ENCODE measurements around the gene IFT122. TPM values are rescaled to one million over a fixed set of nuclear protein-coding genes. Genes with fewer than 3 reads are reported as not detected.

The IFT122 gene
- total RNA-seq, 2 donors from 2014 or later, result 15.6 to 31.5 TPM

DNA sequence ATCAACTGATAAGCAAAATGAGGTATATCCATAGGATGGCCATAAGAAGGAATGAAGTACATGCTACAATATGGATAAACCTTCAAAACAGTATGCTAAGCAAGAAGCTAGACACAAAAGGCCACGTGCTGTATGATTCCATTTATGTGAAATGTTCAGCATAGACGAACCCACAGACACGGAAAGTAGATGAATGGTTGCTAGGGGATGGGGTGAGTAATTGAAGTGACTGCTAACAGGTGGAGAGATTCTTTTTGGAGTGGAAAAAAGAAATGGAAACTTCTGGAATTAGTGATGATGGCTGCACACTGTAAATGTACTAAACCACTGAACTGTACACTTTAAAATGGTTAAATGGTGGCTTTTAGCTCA, 11.0 kb upstream of the IFT122 start:
- Histone ChIP-seq H3K9me3 (no peaks in the 10 kb centered on the region), H3K4me3 (peak overlapping the region; percentile 35), H3K27me3 (no peaks in the 10 kb centered on the region), H3K27ac (peak overlapping the region; percentile 18), H3K9ac (ENCODE audit: low read depth in 2 of 2, low read length in 2 of 2) (no peak overlapping the region), H3K36me3 (no peaks in the 10 kb centered on the region), H3K4me1 (no peaks in the 10 kb centered on the region)
- DNase-seq, result no peak
- TF ChIP-seq, protein P1, sequence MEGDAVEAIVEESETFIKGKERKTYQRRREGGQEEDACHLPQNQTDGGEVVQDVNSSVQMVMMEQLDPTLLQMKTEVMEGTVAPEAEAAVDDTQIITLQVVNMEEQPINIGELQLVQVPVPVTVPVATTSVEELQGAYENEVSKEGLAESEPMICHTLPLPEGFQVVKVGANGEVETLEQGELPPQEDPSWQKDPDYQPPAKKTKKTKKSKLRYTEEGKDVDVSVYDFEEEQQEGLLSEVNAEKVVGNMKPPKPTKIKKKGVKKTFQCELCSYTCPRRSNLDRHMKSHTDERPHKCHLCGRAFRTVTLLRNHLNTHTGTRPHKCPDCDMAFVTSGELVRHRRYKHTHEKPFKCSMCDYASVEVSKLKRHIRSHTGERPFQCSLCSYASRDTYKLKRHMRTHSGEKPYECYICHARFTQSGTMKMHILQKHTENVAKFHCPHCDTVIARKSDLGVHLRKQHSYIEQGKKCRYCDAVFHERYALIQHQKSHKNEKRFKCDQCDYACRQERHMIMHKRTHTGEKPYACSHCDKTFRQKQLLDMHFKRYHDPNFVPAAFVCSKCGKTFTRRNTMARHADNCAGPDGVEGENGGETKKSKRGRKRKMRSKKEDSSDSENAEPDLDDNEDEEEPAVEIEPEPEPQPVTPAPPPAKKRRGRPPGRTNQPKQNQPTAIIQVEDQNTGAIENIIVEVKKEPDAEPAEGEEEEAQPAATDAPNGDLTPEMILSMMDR (IDR thresholded peaks at IDR 0.05), result no peak
- intact Hi-C loops (cut with DNase I), result no loop called here

- Histone ChIP-seq H3K9me3 (no peaks in the 10 kb centered on the region), H3K4me1 (no peaks in the 10 kb centered on the region), H3K27me3 (no peaks in the 10 kb centered on the region), H3K27ac (no peak overlapping the region), H3K9ac (ENCODE audit: low read depth in 2 of 2, low read length in 2 of 2) (no peak overlapping the region), H3K4me3 (no peak overlapping the region), H3K36me3 (no peaks in the 10 kb centered on the region)
- DNase-seq, result no peak
- TF ChIP-seq, protein P1 (IDR thresholded peaks at IDR 0.05), result no peak
- intact Hi-C loops (cut with DNase I), result no loop called here
Measured at GRCh38 chr3:129429602-129430001, 10.4 kb upstream of the IFT122 start.

DNA sequence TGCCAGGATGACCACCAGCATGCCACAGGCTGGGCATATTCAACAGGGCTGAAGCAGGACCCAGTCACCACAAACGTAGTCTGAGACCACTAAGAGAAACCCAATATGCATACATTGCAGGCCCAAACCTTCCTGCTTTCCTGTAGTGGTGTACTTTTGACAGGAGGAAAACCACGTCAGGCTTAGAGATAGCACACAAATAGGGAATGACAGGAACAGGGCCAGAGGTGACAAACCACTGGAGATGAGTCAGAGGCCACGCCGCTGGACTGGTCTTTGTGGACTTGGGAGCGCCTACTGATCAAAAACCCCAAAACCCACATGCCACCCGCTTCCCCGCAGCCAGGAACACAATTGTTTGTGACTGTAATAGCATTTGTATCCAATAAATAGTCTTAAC, 8.0 kb upstream of the IFT122 start:
- no peaks in the 10 kb centered on the region for H3K36me3 ChIP-seq
- H3K4me3 ChIP-seq, result no peak overlapping the region
- H3K27ac ChIP-seq, result no peak overlapping the region
- intact Hi-C loops (cut with DNase I), result no loop called here
- no peak for DNase-seq
- no peaks in the 10 kb centered on the region for H3K4me1 ChIP-seq
- no peaks in the 10 kb centered on the region for H3K9me3 ChIP-seq
- TF ChIP-seq, protein P1 (IDR thresholded peaks at IDR 0.05), result no peak
- H3K27me3 ChIP-seq, result no peaks in the 10 kb centered on the region
- H3K9ac ChIP-seq (ENCODE audit: low read depth in 2 of 2, low read length in 2 of 2), result no peak overlapping the region

- Histone ChIP-seq H3K9me3 (no peaks in the 10 kb centered on the region), H3K27ac (no peak overlapping the region), H3K4me1 (no peaks in the 10 kb centered on the region), H3K4me3 (no peak overlapping the region), H3K9ac (ENCODE audit: low read depth in 2 of 2, low read length in 2 of 2) (no peak overlapping the region), H3K36me3 (no peaks in the 10 kb centered on the region), H3K27me3 (no peaks in the 10 kb centered on the region)
- TF ChIP-seq, protein P1 (IDR thresholded peaks at IDR 0.05), result no peak
- intact Hi-C loops (cut with DNase I), result no loop called here
- DNase-seq, result no peak
Measured at GRCh38 chr3:129432671-129433070, 7.4 kb upstream of the IFT122 start.

GRCh38 chr3:129433565-129433964, 6.5 kb upstream of the IFT122 start:
- Histone ChIP-seq H3K27me3 (no peaks in the 10 kb centered on the region), H3K4me1 (no peaks in the 10 kb centered on the region), H3K27ac (no peak overlapping the region), H3K36me3 (no peaks in the 10 kb centered on the region), H3K9me3 (no peaks in the 10 kb centered on the region), H3K4me3 (no peak overlapping the region), H3K9ac (ENCODE audit: low read depth in 2 of 2, low read length in 2 of 2) (no peak overlapping the region)
- TF ChIP-seq, protein P1 (IDR thresholded peaks at IDR 0.05), result no peak
- intact Hi-C loops (cut with DNase I), result no loop called here
- DNase-seq, result no peak

DNA sequence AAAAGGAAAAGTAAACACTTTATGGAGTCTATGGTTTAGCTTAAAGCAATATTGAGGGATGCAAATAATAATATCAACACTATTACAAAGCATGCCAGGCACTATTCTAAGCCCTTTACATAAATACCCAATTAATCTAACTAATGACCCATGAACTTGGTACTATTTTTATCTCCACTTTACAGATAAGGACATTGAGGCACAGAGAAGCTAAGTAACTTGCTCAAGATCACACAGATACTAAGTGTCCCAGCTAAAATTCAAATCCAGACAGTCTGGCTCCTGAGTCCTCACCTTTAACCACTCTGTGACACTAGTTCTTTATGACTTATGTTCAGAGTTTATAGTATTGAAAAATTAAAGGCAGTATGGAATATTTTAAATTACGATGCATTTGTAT, 5.9 kb upstream of the IFT122 start:
- Histone ChIP-seq H3K27me3 (no peaks in the 10 kb centered on the region), H3K27ac (no peak overlapping the region), H3K4me1 (no peaks in the 10 kb centered on the region), H3K9ac (ENCODE audit: low read depth in 2 of 2, low read length in 2 of 2) (no peak overlapping the region), H3K9me3 (no peaks in the 10 kb centered on the region), H3K36me3 (no peaks in the 10 kb centered on the region), H3K4me3 (no peak overlapping the region)
- DNase-seq, result no peak
- TF ChIP-seq, protein P1 (IDR thresholded peaks at IDR 0.05), result no peak
- intact Hi-C loops (cut with DNase I), result no loop called here

Measured in colonic mucosa (tissue), 4 donors.